Neural progenitor cell (in vitro differentiated cells): ENCODE results near the gene DDX49.

Experiments
- EZH2 ChIP-seq: fragments of 200-600 bp; sonication (generic); IDR thresholded peaks from 2 replicates; pipeline ENCODE4 v1.6.1; 2017; ENCODE audit warnings: antibody characterized with exemption, mild to moderate bottlenecking, moderate library complexity
- EZH2phosphoT487 ChIP-seq: fragments of 200-600 bp; sonication (generic); IDR thresholded peaks from 2 replicates; pipeline ENCODE4 v1.6.1; 2017; ENCODE audit warnings: antibody characterized with exemption
- TF ChIP-seq, protein P1 (sequence below): fragments of 200-600 bp; sonication (generic); IDR thresholded peaks from 2 replicates; pipeline ENCODE4 v1.5.1; 2017; ENCODE audit warnings: antibody characterized with exemption, mild to moderate bottlenecking

DNA sequence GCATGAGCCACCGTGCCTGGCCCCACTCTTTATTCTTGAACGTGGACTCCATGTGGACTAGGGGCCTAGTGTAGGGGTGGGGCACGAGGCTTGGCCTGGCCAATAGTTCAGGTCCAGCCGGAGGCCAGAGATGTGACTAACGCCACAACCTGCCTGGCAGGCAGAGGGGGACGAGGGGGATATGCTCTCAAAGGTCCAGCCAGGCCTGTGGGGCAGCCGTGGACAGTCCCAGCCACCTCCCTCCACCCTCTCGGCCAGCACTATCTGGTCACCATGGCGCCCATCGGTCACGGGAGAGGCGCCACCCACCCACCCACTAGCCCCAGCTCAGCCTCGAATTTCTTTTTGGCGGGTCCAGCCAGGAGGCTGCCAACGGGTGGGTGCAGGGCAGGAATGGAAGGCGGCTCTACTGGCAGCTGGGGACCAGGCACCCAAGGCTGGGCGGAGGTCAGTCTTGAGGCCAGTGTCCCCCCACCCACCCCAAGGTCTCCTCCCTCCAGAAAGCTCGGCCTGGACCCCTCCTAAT, 21.4 kb upstream of the DDX49 start:
- TF ChIP-seq, protein P1, sequence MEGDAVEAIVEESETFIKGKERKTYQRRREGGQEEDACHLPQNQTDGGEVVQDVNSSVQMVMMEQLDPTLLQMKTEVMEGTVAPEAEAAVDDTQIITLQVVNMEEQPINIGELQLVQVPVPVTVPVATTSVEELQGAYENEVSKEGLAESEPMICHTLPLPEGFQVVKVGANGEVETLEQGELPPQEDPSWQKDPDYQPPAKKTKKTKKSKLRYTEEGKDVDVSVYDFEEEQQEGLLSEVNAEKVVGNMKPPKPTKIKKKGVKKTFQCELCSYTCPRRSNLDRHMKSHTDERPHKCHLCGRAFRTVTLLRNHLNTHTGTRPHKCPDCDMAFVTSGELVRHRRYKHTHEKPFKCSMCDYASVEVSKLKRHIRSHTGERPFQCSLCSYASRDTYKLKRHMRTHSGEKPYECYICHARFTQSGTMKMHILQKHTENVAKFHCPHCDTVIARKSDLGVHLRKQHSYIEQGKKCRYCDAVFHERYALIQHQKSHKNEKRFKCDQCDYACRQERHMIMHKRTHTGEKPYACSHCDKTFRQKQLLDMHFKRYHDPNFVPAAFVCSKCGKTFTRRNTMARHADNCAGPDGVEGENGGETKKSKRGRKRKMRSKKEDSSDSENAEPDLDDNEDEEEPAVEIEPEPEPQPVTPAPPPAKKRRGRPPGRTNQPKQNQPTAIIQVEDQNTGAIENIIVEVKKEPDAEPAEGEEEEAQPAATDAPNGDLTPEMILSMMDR, result no peak
- TF ChIP-seq EZH2phosphoT487, result no peak
- no peak for TF ChIP-seq EZH2
